Body of pancreas (tissue), 4 donors: ENCODE results near the gene MROH8. TPM values are rescaled to one million over a fixed set of nuclear protein-coding genes. Genes with fewer than 3 reads are reported as not detected.

ENCODE experiments used
- ATAC-seq: fragments of 150-250 bp; one replicate; pipeline ENCODE4 v1.9.1; 2016
- DNase-seq, 4 donors: peaks; one replicate each; pipeline ENCODE4 v3.0.0-alpha.2; 2019
- H3K27ac ChIP-seq, 4 donors: fragments of 200-600 bp; sonication (generic); 1 replicate in 3 of 4; 2 replicates in 1 of 4; pipeline versions ENCODE4 v1.5.1 to v1.6.1; 2016 to 2019; ENCODE audit warnings: mild to moderate bottlenecking in 1 of 4, mixed read lengths in 1 of 4, moderate library complexity in 1 of 4
- H3K27me3 ChIP-seq, 2 donors: fragments of 200-600 bp; sonication (generic); one replicate each; pipeline ENCODE4 v1.6.0; 2016; ENCODE audit warnings: mild to moderate bottlenecking in 1 of 2
- H3K36me3 ChIP-seq, 2 donors: fragments of 200-600 bp; sonication (generic); replicated peaks in 1 of 2; 2 replicates each; pipeline ENCODE4 v1.5.1; 2016; ENCODE audit warnings: low read depth in 2 of 2; ENCODE audit not compliant: insufficient read depth in 1 of 2
- H3K4me1 ChIP-seq: fragments of 200-600 bp; sonication (generic); one replicate; pipeline ENCODE4 v1.6.0; 2016
- H3K4me3 ChIP-seq, 2 donors: fragments of 200-600 bp; sonication (generic); 1 replicate in 1 of 2; 2 replicates in 1 of 2; pipeline ENCODE4 v1.5.1; 2016 to 2019
- H3K9me3 ChIP-seq, 3 donors: fragments of 200-600 bp; sonication (generic); 1 replicate in 2 of 3; 2 replicates in 1 of 3; pipeline ENCODE4 v1.5.1; 2016
- POLR2A ChIP-seq, 3 donors: fragments of 450-650 bp; IDR thresholded peaks; one replicate each; pipeline ENCODE4 v1.6.1; 2016; ENCODE audit warnings: antibody characterized with exemption in 3 of 3, mild to moderate bottlenecking in 2 of 3
- WGBS, 2 donors: methylation state at CpG; one replicate each; pipeline ENCODE4 v1.1.5; 2017; 5-methylcytosine and 5-hydroxymethylcytosine counted together
- intact Hi-C: fragments of 100-400 bp; cut with DNase I; formaldehyde crosslinking; loops from one replicate; pipeline ENCODE4 v1.15.1; 2023
- total RNA-seq, 2 donors: library from RNA; depleted of rRNA; stranded (reverse); fragments of >200 nt; gene quantifications; one replicate each; pipeline ENCODE4 v1.1.0, GENCODE V29; 2016
- TF ChIP-seq, protein P1 (sequence below), 7 experiments: fragments of 450-650 bp in 4 of 7; fragments of 200-600 bp in 3 of 7; sonication (generic) in 3 of 7; IDR thresholded peaks; one replicate each; pipeline ENCODE4 v1.5.1; 2016 to 2019; ENCODE audit warnings: antibody characterized with exemption in 7 of 7

The MROH8 gene
- total RNA-seq, 2 donors from 2014 or later: 0.78 to 13.5 TPM

GRCh38 chr20:37096415-37097041 is 82.8 kb downstream of the MROH8 start:
- Histone ChIP-seq H3K4me3 (no peak overlapping the region), H3K36me3 (no peaks in the 10 kb centered on the region), H3K9me3 (no peaks in the 10 kb centered on the region), H3K27me3 (no peaks in the 10 kb centered on the region), H3K27ac (peak overlapping the region in 2 of 4 donors; percentile 71 to 72), H3K4me1 (peaks cover 13% of the 10 kb centered on the region)
- ATAC-seq: no peak
- DNase-seq: no peak
- TF ChIP-seq POLR2A (IDR thresholded peaks at IDR 0.05): no peak
- TF ChIP-seq, protein P1, sequence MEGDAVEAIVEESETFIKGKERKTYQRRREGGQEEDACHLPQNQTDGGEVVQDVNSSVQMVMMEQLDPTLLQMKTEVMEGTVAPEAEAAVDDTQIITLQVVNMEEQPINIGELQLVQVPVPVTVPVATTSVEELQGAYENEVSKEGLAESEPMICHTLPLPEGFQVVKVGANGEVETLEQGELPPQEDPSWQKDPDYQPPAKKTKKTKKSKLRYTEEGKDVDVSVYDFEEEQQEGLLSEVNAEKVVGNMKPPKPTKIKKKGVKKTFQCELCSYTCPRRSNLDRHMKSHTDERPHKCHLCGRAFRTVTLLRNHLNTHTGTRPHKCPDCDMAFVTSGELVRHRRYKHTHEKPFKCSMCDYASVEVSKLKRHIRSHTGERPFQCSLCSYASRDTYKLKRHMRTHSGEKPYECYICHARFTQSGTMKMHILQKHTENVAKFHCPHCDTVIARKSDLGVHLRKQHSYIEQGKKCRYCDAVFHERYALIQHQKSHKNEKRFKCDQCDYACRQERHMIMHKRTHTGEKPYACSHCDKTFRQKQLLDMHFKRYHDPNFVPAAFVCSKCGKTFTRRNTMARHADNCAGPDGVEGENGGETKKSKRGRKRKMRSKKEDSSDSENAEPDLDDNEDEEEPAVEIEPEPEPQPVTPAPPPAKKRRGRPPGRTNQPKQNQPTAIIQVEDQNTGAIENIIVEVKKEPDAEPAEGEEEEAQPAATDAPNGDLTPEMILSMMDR (IDR thresholded peaks at IDR 0.05): no peak
- intact Hi-C loops: no loop called here
- whole genome bisulfite sequencing, 2 donors: 62 to 78% methylated on average over 11 of the region's 11 CpGs

DNA sequence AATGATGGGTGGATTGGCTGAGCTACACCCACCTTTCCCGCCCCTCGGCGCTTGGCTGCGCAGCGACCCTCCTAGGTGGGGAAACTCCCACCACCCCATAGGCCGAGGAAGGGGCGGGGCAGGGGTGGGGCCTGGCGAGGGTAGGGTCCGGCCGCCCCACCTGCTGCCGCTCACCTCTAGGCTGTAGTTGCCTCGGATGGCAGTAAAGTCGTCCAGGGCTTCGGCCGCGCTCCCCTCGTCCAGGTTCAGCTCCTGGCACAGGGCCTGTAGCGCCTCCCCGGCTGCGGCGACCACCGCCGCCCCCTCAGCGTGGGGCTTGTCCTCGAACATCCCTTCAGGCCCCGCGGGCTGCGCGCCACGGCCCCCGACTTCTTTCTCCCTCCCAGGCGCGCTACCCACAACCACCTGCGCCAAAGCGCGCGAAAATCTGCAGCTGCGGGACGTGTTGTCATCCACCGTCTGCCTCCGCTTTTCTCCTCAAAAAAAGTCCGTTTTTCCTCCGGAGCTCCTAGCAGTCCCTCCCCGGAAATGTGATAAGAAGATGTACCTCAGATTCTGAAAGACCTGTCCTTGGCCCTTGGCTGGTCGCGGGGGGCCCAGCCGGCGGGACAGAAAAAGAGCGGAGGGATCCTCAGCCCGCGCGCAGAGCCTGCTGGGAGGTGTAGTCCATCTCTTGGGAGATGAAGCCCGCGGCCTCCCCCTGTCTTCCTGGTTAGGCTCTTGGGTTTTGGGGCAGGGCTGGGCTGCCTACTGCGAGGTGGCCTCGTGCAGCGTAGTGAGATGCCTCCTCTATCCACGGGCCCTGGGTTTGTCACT is 83.5 kb downstream of the MROH8 start, which contains the start of gene RBL1:
Gene RBL1 (minus strand): TSS at position 399 of the 816 bp plus-strand sequence. CDS start 69 bp downstream, at position 330.
- no peaks in the 10 kb centered on the region for H3K9me3 ChIP-seq
- no peaks in the 10 kb centered on the region for H3K36me3 ChIP-seq
- peaks cover 13% of the 10 kb centered on the region for H3K4me1 ChIP-seq
- peak; percentile 79 to 88 (median 82) for DNase-seq
- no peaks in the 10 kb centered on the region for H3K27me3 ChIP-seq
- ATAC-seq: peak; percentile 89
- H3K4me3 ChIP-seq: peak within 1 kb of the TSS; percentile 85 to 88
- TF ChIP-seq, protein P1 (IDR thresholded peaks at IDR 0.05): peak in 4 of 7 experiments; percentile 31 to 39 (median 38)
- peak; percentile 37 to 62 (median 50) for TF ChIP-seq POLR2A (IDR thresholded peaks at IDR 0.05)
- peak within 1 kb of the TSS; percentile 18 to 72 (median 61) for H3K27ac ChIP-seq
- WGBS, 2 donors: 1 to 2% methylated on average over 11 to 58 of the region's 58 CpGs
- intact Hi-C loops: no loop called here

DNA sequence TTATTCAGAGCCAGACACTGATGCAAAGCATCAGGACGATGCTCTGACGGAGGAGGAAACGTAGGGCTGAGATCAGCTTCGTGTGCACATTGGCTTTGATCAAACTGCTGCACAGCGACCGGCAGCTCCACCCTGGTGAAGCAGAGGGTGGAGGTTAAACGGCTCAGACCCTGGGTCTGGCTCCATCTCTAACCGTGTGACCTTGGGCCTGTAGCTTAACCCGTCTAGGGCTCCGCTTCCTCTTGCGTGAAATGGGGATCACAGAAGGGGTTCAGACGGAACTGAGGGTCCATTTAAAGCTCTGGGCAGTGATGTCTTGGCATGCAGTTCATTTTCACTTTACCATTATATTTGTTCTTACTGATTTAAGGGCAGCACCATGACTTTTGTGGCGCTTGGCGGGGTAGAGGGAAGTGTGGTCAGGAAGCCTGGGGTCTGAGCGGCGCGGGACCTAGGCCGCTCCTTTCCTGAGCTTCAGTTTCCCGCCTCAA is 84.2 kb downstream of the MROH8 start:
- Histone ChIP-seq H3K27ac (peak overlapping the region in 3 of 4 donors; percentile 51 to 72 (median 71)), H3K4me1 (peaks cover 13% of the 10 kb centered on the region), H3K4me3 (peak overlapping the region; percentile 85 to 88), H3K36me3 (no peaks in the 10 kb centered on the region), H3K9me3 (no peaks in the 10 kb centered on the region), H3K27me3 (no peaks in the 10 kb centered on the region)
- TF ChIP-seq POLR2A (IDR thresholded peaks at IDR 0.05): no peak
- TF ChIP-seq, protein P1 (IDR thresholded peaks at IDR 0.05): no peak
- peak; percentile 34 for ATAC-seq
- WGBS, 2 donors: 0 to 1% methylated on average over 16 to 19 of the region's 19 CpGs
- peak in 2 of 4 donors; percentile 11 to 13 for DNase-seq
- intact Hi-C loops: no loop called here

DNA sequence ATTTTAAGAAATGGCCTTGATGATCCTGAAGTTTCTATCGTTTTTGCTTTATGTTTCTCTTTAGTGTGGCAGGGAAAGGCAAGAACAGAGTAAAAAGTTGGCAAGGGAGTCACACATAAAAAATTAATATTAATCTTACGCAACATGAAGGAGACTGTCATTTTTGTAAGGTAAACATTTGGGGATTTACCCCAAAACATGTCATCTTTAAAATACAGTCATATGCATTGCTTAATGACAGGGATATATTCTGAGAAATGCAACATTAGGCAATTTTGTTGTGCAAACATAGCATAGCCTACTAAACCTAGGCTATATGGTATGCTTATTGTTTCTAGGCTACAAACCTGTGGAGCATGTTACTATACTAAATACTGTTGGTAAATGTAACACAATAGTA is 88.9 kb downstream of the MROH8 start:
- intact Hi-C loops: no loop called here
- WGBS, 2 donors: 65 to 68% methylated on average over 2 of the region's 2 CpGs

More for the DNA sequence above, 88.9 kb downstream of the MROH8 start:
- Histone ChIP-seq H3K9me3 (no peaks in the 10 kb centered on the region), H3K4me1 (peaks cover 13% of the 10 kb centered on the region), H3K4me3 (no peak overlapping the region), H3K27ac (no peak overlapping the region), H3K27me3 (no peaks in the 10 kb centered on the region), H3K36me3 (no peaks in the 10 kb centered on the region)
- no peak for DNase-seq
- TF ChIP-seq, protein P1 (IDR thresholded peaks at IDR 0.05): no peak
- no peak for TF ChIP-seq POLR2A (IDR thresholded peaks at IDR 0.05)
- no peak for ATAC-seq
